Muscle of leg (tissue), 11 donors: ENCODE results near the gene IL3. TPM values are rescaled to one million over a fixed set of nuclear protein-coding genes. Genes with fewer than 3 reads are reported as not detected.

Experiments used
- DNase-seq: peaks from one replicate; pipeline ENCODE4 v3.0.0; 2013
- H3K27ac ChIP-seq: one replicate; pipeline ENCODE4 v1.5.1; 2013; ENCODE audit warnings: mild to moderate bottlenecking, low read length, control low read depth
- H3K27me3 ChIP-seq: one replicate; pipeline ENCODE4 v1.6.1; 2013; ENCODE audit warnings: low read length; ENCODE audit not compliant: control insufficient read depth, insufficient read depth
- H3K36me3 ChIP-seq: one replicate; pipeline ENCODE4 v1.6.1; 2013; ENCODE audit warnings: low read length; ENCODE audit not compliant: control insufficient read depth, insufficient read depth
- H3K4me1 ChIP-seq: one replicate; pipeline ENCODE4 v1.6.1; 2013; ENCODE audit warnings: low read length; ENCODE audit not compliant: control insufficient read depth, insufficient read depth
- H3K4me3 ChIP-seq: one replicate; pipeline ENCODE4 v1.5.1; 2013; ENCODE audit warnings: low read length, control low read depth
- H3K9me3 ChIP-seq: replicated peaks from 2 replicates; pipeline ENCODE4 v1.6.1; 2013; ENCODE audit warnings: low read depth, low read length; ENCODE audit not compliant: control insufficient read depth
- WGBS: methylation state at CpG from one replicate; pipeline ENCODE4 v1.1.5; 2013; ENCODE audit warnings: missing lambda C conversion rate; ENCODE audit not compliant: insufficient coverage; 5-methylcytosine and 5-hydroxymethylcytosine counted together
- polyA plus RNA-seq, 8 donors: library from polyadenylated mRNA; unstranded; fragments of 120-200 nt; gene quantifications; one replicate each; pipeline versions ENCODE4 v1.2.1 to v1.2.3, GENCODE V29; 2013; ENCODE audit warnings: inconsistent platforms in 1 of 8, low replicate concordance in 1 of 8; ENCODE audit not compliant: insufficient read length in 8 of 8, insufficient read depth in 1 of 8
- total RNA-seq: library from RNA; stranded (reverse); fragments of 120-200 nt; gene quantifications from one replicate; pipeline ENCODE4 v1.2.4, GENCODE V29; 2013

The IL3 gene
- total and polyA plus RNA-seq, 9 donors, result not detected

GRCh38 chr5:132071338-132071707 lies 10.9 kb downstream of the IL3 start:
- no peak overlapping the region for H3K4me3 ChIP-seq
- H3K9me3 ChIP-seq, result no peaks in the 10 kb centered on the region
- H3K4me1 ChIP-seq, result no peaks in the 10 kb centered on the region
- no peaks in the 10 kb centered on the region for H3K36me3 ChIP-seq
- no peak overlapping the region for H3K27ac ChIP-seq
- 80% methylated on average over 1 of the region's 2 CpGs for WGBS
- H3K27me3 ChIP-seq, result no peaks in the 10 kb centered on the region
- DNase-seq, result no peak

- Histone ChIP-seq H3K36me3 (no peaks in the 10 kb centered on the region), H3K27me3 (no peaks in the 10 kb centered on the region), H3K4me3 (no peak overlapping the region), H3K4me1 (no peaks in the 10 kb centered on the region), H3K9me3 (no peaks in the 10 kb centered on the region), H3K27ac (no peak overlapping the region)
- 68% methylated on average over 3 of the region's 4 CpGs for WGBS
- DNase-seq, result no peak
Measured at GRCh38 chr5:132072070-132072469, 11.6 kb downstream of the IL3 start.

GRCh38 chr5:132072528-132072927 lies 12.1 kb downstream of the IL3 start:
- no peaks in the 10 kb centered on the region for H3K27me3 ChIP-seq
- DNase-seq, result no peak
- H3K27ac ChIP-seq, result no peak overlapping the region
- no peaks in the 10 kb centered on the region for H3K4me1 ChIP-seq
- 60% methylated on average over 1 of the region's 2 CpGs for WGBS
- H3K4me3 ChIP-seq, result no peak overlapping the region
- H3K9me3 ChIP-seq, result no peaks in the 10 kb centered on the region
- no peaks in the 10 kb centered on the region for H3K36me3 ChIP-seq

GRCh38 chr5:132073231-132074013 lies 13.0 kb downstream of the IL3 start, which contains the start of gene CSF2:
Gene CSF2 (plus strand): TSS chr5:132073789. CDS start chr5:132073824, 35 bp downstream.
- WGBS, result 92% methylated on average over 5 of the region's 12 CpGs
- Histone ChIP-seq H3K36me3 (no peaks in the 10 kb centered on the region), H3K27me3 (no peaks in the 10 kb centered on the region), H3K4me1 (no peaks in the 10 kb centered on the region), H3K27ac (no peak within 1 kb of the TSS), H3K9me3 (no peaks in the 10 kb centered on the region), H3K4me3 (no peak within 1 kb of the TSS)
- no peak for DNase-seq

GRCh38 chr5:132074091-132074771 lies 13.8 kb downstream of the IL3 start:
- Histone ChIP-seq H3K27me3 (no peaks in the 10 kb centered on the region), H3K27ac (no peak overlapping the region), H3K36me3 (no peaks in the 10 kb centered on the region), H3K4me1 (no peaks in the 10 kb centered on the region), H3K4me3 (no peak overlapping the region), H3K9me3 (no peaks in the 10 kb centered on the region)
- DNase-seq, result no peak
- 100% methylated on average over 1 of the region's 7 CpGs for WGBS

GRCh38 chr5:132074772-132075718 lies 14.6 kb downstream of the IL3 start:
- DNase-seq, result no peak
- no peaks in the 10 kb centered on the region for H3K27me3 ChIP-seq
- no peaks in the 10 kb centered on the region for H3K9me3 ChIP-seq
- H3K4me1 ChIP-seq, result no peaks in the 10 kb centered on the region
- H3K27ac ChIP-seq, result no peak overlapping the region
- 75% methylated on average over 8 of the region's 16 CpGs for WGBS
- H3K36me3 ChIP-seq, result no peaks in the 10 kb centered on the region
- H3K4me3 ChIP-seq, result no peak overlapping the region

GRCh38 chr5:132075719-132076077 lies 15.2 kb downstream of the IL3 start:
- Histone ChIP-seq H3K4me1 (no peaks in the 10 kb centered on the region), H3K27ac (no peak overlapping the region), H3K36me3 (no peaks in the 10 kb centered on the region), H3K9me3 (no peaks in the 10 kb centered on the region), H3K27me3 (no peaks in the 10 kb centered on the region), H3K4me3 (no peak overlapping the region)
- 56% methylated on average over 2 of the region's 2 CpGs for whole genome bisulfite sequencing
- DNase-seq, result no peak

- Histone ChIP-seq H3K27me3 (no peaks in the 10 kb centered on the region), H3K4me1 (no peaks in the 10 kb centered on the region), H3K36me3 (no peaks in the 10 kb centered on the region), H3K27ac (no peak overlapping the region), H3K9me3 (no peaks in the 10 kb centered on the region), H3K4me3 (no peak overlapping the region)
- WGBS, result 91% methylated on average over 7 of the region's 11 CpGs
- no peak for DNase-seq
Measured at GRCh38 chr5:132076202-132076830, 15.9 kb downstream of the IL3 start.

- Histone ChIP-seq H3K27ac (no peak overlapping the region), H3K36me3 (no peaks in the 10 kb centered on the region), H3K4me3 (no peak overlapping the region), H3K9me3 (no peaks in the 10 kb centered on the region), H3K4me1 (no peaks in the 10 kb centered on the region), H3K27me3 (no peaks in the 10 kb centered on the region)
- no peak for DNase-seq
- WGBS, result 88% methylated on average over 3 of the region's 8 CpGs
Measured at GRCh38 chr5:132076983-132077382, 16.5 kb downstream of the IL3 start.
